Uterus (tissue), 2 donors: ENCODE measurements around the gene IRS1.

ENCODE experiments used
- CTCF ChIP-seq, 4 experiments: fragments of 200-600 bp in 2 of 4; fragments of 450-650 bp in 2 of 4; sonication (generic) in 2 of 4; IDR thresholded peaks; one replicate each; pipeline ENCODE4 v1.5.1; 2016 to 2019; ENCODE audit warnings: antibody characterized with exemption in 4 of 4, mild to moderate bottlenecking in 2 of 4, moderate library complexity in 1 of 4
- POLR2A ChIP-seq, 2 donors: fragments of 450-650 bp; IDR thresholded peaks; one replicate each; pipeline ENCODE4 v1.6.1; 2016; ENCODE audit warnings: antibody characterized with exemption in 2 of 2, mild to moderate bottlenecking in 1 of 2, moderate library complexity in 1 of 2

GRCh38 chr2:226687641-226688253 lies 111.9 kb downstream of the IRS1 start:
- no peak for TF ChIP-seq CTCF (IDR thresholded peaks at IDR 0.05)
- TF ChIP-seq POLR2A (IDR thresholded peaks at IDR 0.05), result no peak
